ENCODE data around the gene MYH6. TPM values are rescaled to one million over a fixed set of nuclear protein-coding genes. Genes with fewer than 3 reads are reported as not detected.

Gene MYH6
- total RNA-seq: 0.05 TPM in 1 of 2 replicates, not detected in the other

DNA sequence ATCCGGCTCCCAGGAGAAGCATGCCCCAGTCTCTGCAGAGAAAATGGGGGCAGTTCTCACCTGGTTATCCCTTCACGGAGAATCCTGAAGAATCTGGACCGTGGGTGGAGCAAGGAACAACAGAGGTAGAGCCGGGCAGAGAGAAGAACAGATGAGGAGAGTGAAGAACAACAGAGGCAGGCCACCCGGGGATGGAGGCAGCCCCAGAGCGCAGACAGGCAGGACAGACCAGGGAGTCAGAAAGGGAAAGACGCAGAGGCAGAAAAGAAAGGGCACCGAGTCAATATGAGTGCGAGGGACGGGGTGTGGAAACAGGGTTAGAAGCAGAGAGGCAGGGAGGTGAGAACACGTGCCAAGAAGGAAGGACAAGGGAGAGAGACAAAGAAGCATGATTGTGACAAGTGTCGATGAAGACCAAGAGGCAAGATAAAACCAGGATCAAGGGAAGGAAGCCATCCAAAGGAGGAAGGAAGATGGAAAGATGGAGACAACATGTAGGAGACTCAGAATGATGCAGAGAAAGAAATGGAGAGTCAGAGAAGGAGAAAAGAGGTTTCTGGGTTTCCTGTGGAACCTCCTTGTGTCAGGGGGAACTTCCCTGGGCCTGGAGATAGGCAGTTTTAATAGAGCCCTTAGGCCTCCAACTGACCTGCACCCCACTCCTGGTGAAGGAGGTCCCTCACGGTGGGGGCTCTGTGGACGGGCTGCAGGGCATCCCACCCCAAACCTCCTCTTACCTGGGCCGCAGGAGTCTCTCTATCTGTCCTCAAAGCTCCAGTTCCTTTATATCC is at the start of gene MYH6:
Gene MYH6 (minus strand): TSS at position 758 of the 791 bp plus-strand sequence. CDS start 1,050 bp downstream, outside the sequence.

DNA sequence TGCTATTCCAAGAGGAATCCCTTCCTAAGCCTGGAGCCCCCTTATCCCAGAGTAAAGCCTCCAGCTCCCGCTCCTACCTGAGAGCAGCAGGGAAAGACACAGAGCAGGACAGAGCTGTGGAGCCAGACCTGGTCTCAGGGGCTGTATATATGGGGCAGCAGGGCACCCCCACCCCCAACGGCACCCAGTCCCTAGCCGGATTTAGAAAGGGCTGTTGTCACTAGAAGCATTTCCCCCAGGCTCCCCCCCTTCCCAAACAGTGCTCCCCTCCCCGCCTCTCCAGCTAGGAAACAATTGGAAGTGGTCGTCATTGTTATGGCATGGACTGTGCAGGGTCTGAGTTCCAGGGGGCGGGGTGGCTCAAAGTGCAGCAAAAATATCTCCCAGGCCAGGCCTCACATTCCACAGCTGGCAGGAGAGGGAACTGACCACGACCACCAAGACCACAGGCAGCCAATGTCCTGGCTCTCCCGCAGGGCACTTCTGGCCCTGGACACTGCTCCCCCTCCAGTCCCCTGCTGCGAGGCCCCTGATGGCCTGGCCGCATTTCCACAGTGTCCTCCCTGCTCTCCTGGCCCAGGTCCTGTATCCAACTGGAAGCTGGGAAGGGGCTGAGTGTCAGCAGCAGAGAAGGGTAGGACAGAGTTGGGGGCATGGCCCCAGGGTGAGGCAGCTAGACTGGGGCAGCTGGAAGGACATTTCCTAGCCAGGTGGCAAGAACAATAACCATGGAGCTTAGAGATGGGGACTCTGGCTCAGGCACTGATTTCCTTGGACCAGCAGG is 27.7 kb upstream of the MYH6 start, which contains the start of gene MYH7:
Gene MYH7 (minus strand): TSS at position 118 of the 784 bp plus-strand sequence. CDS start 1,928 bp downstream, outside the sequence.

DNA sequence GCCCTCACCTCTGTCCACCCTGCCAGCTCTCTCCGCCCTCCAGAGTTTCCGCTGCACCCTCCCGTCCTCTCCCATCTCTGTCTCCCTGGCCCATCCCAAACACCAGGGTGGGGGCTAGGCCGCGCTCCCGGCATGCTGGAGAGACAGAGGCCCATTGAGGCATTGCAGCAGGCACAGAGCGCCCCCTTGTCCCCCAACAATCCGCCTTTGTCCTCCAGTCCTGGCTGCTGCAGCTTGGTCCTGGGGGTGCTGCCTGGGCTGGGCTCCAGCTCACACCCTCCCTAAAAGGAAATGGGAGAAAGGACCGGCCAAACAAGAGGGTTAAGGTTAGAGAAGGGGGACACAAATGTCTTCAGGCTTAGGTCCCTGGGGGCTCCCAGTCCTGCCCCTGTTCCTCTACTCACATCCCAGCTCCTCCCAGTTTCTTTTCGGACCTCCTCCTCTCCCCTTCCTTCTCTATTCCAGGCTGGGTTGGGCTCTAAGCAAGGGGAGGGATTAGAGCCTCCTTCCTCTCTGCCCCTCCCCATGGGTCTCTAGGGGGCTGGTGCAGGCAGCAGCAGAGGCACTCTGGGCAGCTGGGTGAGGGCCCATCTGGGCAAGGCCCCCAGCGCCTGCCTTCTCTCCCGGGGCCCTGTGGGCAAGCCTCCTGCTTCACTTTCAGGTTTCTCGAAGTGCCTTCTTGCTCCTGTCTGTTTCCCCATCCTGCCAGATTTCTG is 31.4 kb downstream of the MYH6 start, which contains the start of gene CMTM5:
Gene CMTM5 (plus strand): TSS at position 565 of the 716 bp plus-strand sequence. CDS start 206 bp downstream, outside the sequence.

DNA sequence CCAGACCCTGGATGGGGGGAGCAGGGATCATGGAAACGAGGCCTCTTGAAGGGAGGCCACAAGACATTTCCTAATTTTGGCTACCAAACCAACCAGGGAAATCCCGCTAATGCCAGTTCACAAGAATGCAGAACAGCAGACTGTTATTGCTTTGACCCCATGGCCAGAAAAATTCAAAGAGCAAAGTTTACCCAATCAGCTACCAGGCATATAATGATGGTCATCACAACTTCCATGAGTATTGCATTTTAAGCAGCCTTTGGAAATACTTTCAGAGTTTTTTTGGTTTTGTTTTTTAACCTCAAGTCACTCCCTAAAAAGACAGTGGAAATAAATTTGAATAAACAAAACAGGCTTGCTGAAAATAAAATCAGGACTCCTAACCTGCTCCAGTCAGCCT is 35.6 kb downstream of the MYH6 start, which contains the start of gene IL25:
Gene IL25 (plus strand): TSS at position 301 of the 400 bp plus-strand sequence.

DNA sequence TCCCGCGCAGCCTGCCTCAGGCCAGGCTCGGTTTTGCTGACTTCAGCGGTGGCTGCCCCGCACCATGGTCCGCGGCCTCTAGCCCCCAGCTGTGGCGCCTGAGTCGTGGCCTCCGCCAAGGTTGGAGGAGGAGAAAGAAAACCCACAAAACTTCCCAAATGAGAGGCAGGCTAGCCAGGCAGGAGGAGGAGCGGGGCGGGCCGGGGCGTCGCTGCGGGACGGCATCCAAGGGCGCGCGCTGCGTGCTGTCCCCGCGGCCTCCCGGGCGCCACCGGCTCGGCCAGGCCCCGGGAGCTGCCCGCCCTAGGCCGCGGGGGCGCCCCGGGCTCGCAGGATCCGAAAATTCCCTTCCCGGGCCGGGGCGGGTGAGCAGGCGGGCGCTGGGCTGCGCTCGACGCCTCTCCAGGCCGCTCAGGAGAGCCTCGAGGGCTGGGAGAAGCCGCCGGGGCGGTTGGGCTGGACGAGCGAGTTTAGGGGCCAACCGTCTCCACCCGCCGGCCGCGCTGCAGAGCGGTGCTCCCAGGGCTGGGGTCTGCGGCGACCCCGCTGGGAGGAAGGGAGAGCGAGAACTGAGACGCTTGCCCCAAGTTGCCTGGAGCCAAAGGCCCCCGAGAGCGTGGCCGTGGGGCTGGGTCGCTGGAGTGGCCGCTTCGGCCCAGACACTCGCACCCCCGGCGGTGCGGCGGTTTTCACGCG is 42.9 kb downstream of the MYH6 start, which contains the start of gene EFS:
Gene EFS (minus strand): TSS at position 137 of the 696 bp plus-strand sequence. CDS start 147 bp downstream, outside the sequence.

DNA sequence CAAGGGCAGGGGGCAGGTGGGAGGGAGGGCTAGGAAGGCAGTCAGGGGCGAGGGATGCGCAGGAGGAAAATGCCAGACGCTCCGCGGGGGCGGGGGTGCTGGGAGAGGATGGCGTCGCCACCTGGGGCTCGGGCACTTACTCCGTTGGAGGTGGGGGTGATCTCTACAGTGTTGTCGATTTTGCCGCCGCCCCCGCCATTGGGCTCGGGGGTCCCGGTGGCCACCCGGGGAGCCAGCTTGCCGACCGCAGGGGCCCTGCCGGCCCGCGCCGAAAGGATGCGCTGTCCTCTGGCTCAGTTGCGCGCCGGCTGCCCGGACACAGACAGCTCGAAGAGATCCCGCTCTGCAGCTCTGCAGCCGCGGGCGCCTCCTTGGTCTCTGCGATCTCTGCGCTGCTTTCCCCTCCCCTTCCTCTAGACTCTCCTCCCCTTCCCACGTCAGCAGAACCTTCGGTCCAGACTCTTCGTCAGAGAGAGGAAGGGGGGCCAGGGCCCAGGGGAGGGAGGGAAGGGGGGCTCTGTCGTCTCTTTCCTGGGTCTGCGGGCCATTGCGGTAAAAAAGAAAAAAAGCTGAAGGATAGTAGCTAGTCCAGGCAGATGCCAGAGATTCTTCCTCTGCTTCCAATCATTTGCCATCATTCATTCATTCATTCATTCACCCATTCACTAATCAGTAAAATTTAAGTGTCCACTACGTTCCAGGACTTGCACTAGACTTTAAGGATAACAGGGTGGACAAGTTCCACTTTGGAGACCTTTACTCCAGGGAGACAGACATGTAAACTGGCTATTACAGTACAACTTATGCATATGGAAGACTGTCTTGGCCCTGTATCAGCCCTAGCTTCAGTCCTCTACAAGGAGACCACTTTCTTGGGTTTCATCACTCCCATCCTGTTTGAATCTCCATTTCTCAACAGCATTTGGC is 55.3 kb downstream of the MYH6 start, which contains the start of gene SLC22A17:
Gene SLC22A17 (minus strand): TSS at position 382 of the 927 bp plus-strand sequence.

Other genes starting within 250 kb of the MYH6 start
- gene SLC7A8, start 224.6 kb downstream of the MYH6 start, total RNA-seq: not detected in 2 replicates
- not detected in 2 replicates for gene RNF212B, start 170.3 kb downstream of the MYH6 start, total RNA-seq
- 5.9 and 6.7 TPM in 2 replicates for gene HOMEZ, start 122.1 kb downstream of the MYH6 start, total RNA-seq
- gene PPP1R3E, start 105.4 kb downstream of the MYH6 start, total RNA-seq: 1.00 and 2.1 TPM in 2 replicates
- gene BCL2L2, start 101.4 kb downstream of the MYH6 start, total RNA-seq: 7.7 and 11.4 TPM in 2 replicates
- gene PABPN1, start 86.8 kb downstream of the MYH6 start, total RNA-seq: 61.6 and 76.0 TPM in 2 replicates
- gene SLC22A17, start 55.4 kb downstream of the MYH6 start, total RNA-seq: 0.20 TPM in 1 of 2 replicates, not detected in the other
- not detected in 2 replicates for gene EFS, start 43.1 kb downstream of the MYH6 start, total RNA-seq
- not detected in 2 replicates for gene IL25, start 35.5 kb downstream of the MYH6 start, total RNA-seq
- gene CMTM5, start 31.2 kb downstream of the MYH6 start, total RNA-seq: not detected in 2 replicates
- gene MYH7, start 27.4 kb upstream of the MYH6 start, total RNA-seq: not detected in 2 replicates
- 30.2 and 33.4 TPM in 2 replicates for gene NGDN, start 61.4 kb upstream of the MYH6 start, total RNA-seq
- gene ZFHX2, start 143.5 kb upstream of the MYH6 start, total RNA-seq: under 0.01 and 0.69 TPM in 2 replicates
- 5.5 and 8.3 TPM in 2 replicates for gene THTPA, start 148.0 kb upstream of the MYH6 start, total RNA-seq
- gene AP1G2, start 159.5 kb upstream of the MYH6 start, total RNA-seq: 16.8 and 20.3 TPM in 2 replicates
- gene JPH4, start 170.5 kb upstream of the MYH6 start, total RNA-seq: not detected in 2 replicates
- gene DHRS2, start 228.1 kb upstream of the MYH6 start, total RNA-seq: 0.13 and 0.20 TPM in 2 replicates

All from mammary microvascular endothelial cell (primary cell).